ENCODE measurements around the gene MZF1. TPM values are rescaled to one million over a fixed set of nuclear protein-coding genes. Genes with fewer than 3 reads are reported as not detected.

Gene MZF1
- total and polyA plus RNA-seq, 2 donors (not counting 1 experiment from before 2014, with no cell fraction given), result 4.1 to 14.9 TPM

GRCh38 chr19:58560921-58561320, 12.2 kb downstream of the MZF1 start:
- H3K27ac ChIP-seq (ENCODE audit: insufficient read depth, low read length), result no peak overlapping the region
- TF ChIP-seq EZH2 (IDR thresholded peaks at IDR 0.05; ENCODE audit: low read length, missing control alignments), result no peak
- TF ChIP-seq, protein P1, sequence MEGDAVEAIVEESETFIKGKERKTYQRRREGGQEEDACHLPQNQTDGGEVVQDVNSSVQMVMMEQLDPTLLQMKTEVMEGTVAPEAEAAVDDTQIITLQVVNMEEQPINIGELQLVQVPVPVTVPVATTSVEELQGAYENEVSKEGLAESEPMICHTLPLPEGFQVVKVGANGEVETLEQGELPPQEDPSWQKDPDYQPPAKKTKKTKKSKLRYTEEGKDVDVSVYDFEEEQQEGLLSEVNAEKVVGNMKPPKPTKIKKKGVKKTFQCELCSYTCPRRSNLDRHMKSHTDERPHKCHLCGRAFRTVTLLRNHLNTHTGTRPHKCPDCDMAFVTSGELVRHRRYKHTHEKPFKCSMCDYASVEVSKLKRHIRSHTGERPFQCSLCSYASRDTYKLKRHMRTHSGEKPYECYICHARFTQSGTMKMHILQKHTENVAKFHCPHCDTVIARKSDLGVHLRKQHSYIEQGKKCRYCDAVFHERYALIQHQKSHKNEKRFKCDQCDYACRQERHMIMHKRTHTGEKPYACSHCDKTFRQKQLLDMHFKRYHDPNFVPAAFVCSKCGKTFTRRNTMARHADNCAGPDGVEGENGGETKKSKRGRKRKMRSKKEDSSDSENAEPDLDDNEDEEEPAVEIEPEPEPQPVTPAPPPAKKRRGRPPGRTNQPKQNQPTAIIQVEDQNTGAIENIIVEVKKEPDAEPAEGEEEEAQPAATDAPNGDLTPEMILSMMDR (conservative IDR thresholded peaks at IDR 0.05 in 1 of 2, IDR thresholded peaks at IDR 0.05 in 1 of 2; ENCODE audit: low read depth in 1 of 2, low read length in 2 of 2), result no peak

GRCh38 chr19:58560007-58560887, 12.9 kb downstream of the MZF1 start:
- Histone ChIP-seq H3K27me3 (ENCODE audit: control insufficient read depth, insufficient read depth, low read length) (no peaks in the 10 kb centered on the region), H4K20me1 (ENCODE audit: control insufficient read depth, extremely low read depth, insufficient read depth, low read length) (no peaks in the 10 kb centered on the region), H2AFZ (ENCODE audit: low read length) (no peak overlapping the region), H3K79me2 (ENCODE audit: control insufficient read depth, insufficient read depth, low read length) (peaks cover 26% of the 10 kb centered on the region), H3K9ac (ENCODE audit: insufficient read depth, low read length) (no peak overlapping the region), H3K4me1 (ENCODE audit: control insufficient read depth, extremely low read depth, insufficient read depth, low read length) (peaks cover 10% of the 10 kb centered on the region), H3K9me3 (ENCODE audit: control insufficient read depth, insufficient read depth, low read depth, low read length) (no peaks in the 10 kb centered on the region), H3K4me3 (replicated peaks in 1 of 4; ENCODE audit: control extremely low read depth in 1 of 4, insufficient read depth in 1 of 4, low read depth in 3 of 4, low read length in 4 of 4) (peak overlapping the region; percentile 79 to 89 (median 82)), H3K27ac (ENCODE audit: insufficient read depth, low read length) (peak overlapping the region; percentile 100), H3K4me2 (ENCODE audit: extremely low read depth, insufficient read depth, low read length) (peak overlapping the region; percentile 100), H3K36me3 (ENCODE audit: control insufficient read depth, insufficient read depth, low read length) (peaks cover 8% of the 10 kb centered on the region)
- no peak for DNase-seq (ENCODE audit: low read depth in 2 of 2)
- TF ChIP-seq, protein P1 (conservative IDR thresholded peaks at IDR 0.05 in 1 of 2, IDR thresholded peaks at IDR 0.05 in 1 of 2; ENCODE audit: low read depth in 1 of 2, low read length in 2 of 2), result no peak
- no peak for TF ChIP-seq EZH2 (IDR thresholded peaks at IDR 0.05; ENCODE audit: low read length, missing control alignments)

More at GRCh38 chr19:58560921-58561320, 12.2 kb downstream of the MZF1 start:
- H3K27me3 ChIP-seq (ENCODE audit: control insufficient read depth, insufficient read depth, low read length), result no peaks in the 10 kb centered on the region
- no peak overlapping the region for H3K4me2 ChIP-seq (ENCODE audit: extremely low read depth, insufficient read depth, low read length)
- no peak overlapping the region for H3K9ac ChIP-seq (ENCODE audit: insufficient read depth, low read length)
- H4K20me1 ChIP-seq (ENCODE audit: control insufficient read depth, extremely low read depth, insufficient read depth, low read length), result no peaks in the 10 kb centered on the region
- H3K36me3 ChIP-seq (ENCODE audit: control insufficient read depth, insufficient read depth, low read length), result peaks cover 6% of the 10 kb centered on the region
- H3K9me3 ChIP-seq (ENCODE audit: control insufficient read depth, insufficient read depth, low read depth, low read length), result no peaks in the 10 kb centered on the region
- no peak for DNase-seq (ENCODE audit: low read depth in 2 of 2)
- peaks cover 8% of the 10 kb centered on the region for H3K4me1 ChIP-seq (ENCODE audit: control insufficient read depth, extremely low read depth, insufficient read depth, low read length)
- peaks cover 22% of the 10 kb centered on the region for H3K79me2 ChIP-seq (ENCODE audit: control insufficient read depth, insufficient read depth, low read length)
- H2AFZ ChIP-seq (ENCODE audit: low read length), result no peak overlapping the region
- no peak overlapping the region for H3K4me3 ChIP-seq (replicated peaks in 1 of 4; ENCODE audit: control extremely low read depth in 1 of 4, insufficient read depth in 1 of 4, low read depth in 3 of 4, low read length in 4 of 4)

DNA sequence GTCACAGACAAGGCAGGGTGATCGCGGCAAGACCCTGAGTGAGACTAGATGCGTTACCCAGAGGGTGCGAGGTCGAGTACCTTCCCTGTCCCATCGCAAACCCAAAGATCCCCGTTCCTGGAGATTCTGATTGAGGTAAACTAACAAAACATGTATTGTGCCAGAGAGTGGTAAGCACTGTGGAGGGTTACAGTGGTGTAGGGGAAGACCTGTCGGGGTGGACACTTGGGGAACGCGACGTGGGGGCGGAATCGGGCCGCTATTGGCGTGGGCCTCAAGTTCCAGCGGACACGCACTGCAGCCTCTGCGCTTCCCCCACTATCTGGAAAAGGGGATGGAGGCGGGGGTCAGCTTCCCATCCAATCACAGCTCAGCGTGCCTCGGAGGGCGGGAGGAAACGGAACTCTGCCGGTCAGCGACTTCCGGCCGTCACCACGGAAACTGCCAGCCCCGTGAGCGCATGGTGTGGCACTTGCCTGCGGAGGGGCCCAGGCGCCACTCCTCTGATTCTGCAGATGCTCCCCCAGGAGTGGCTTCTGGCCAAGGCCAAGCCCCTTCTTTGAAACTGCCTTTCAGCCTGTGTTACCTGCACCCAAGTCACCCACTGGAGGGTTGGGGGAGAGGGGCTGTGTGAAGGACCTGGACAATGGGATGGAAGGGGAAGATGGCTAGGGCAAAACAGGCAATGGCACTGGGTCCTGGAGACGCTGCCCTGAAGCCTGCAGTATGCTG, 13.7 kb downstream of the MZF1 start:
- Histone ChIP-seq H4K20me1 (ENCODE audit: control insufficient read depth, extremely low read depth, insufficient read depth, low read length) (no peaks in the 10 kb centered on the region), H3K4me2 (ENCODE audit: extremely low read depth, insufficient read depth, low read length) (peak overlapping the region; percentile 100), H3K79me2 (ENCODE audit: control insufficient read depth, insufficient read depth, low read length) (peaks cover 29% of the 10 kb centered on the region), H3K27ac (ENCODE audit: insufficient read depth, low read length) (peak overlapping the region; percentile 100), H3K36me3 (ENCODE audit: control insufficient read depth, insufficient read depth, low read length) (peaks cover 8% of the 10 kb centered on the region), H2AFZ (ENCODE audit: low read length) (peak overlapping the region; percentile 73), H3K27me3 (ENCODE audit: control insufficient read depth, insufficient read depth, low read length) (no peaks in the 10 kb centered on the region), H3K9me3 (ENCODE audit: control insufficient read depth, insufficient read depth, low read depth, low read length) (no peaks in the 10 kb centered on the region), H3K4me3 (replicated peaks in 1 of 4; ENCODE audit: control extremely low read depth in 1 of 4, insufficient read depth in 1 of 4, low read depth in 3 of 4, low read length in 4 of 4) (peak overlapping the region; percentile 79 to 89 (median 82)), H3K9ac (ENCODE audit: insufficient read depth, low read length) (peak overlapping the region; percentile 100), H3K4me1 (ENCODE audit: control insufficient read depth, extremely low read depth, insufficient read depth, low read length) (peaks cover 12% of the 10 kb centered on the region)
- TF ChIP-seq, protein P1 (conservative IDR thresholded peaks at IDR 0.05 in 1 of 2, IDR thresholded peaks at IDR 0.05 in 1 of 2; ENCODE audit: low read depth in 1 of 2, low read length in 2 of 2), result no peak
- TF ChIP-seq EZH2 (IDR thresholded peaks at IDR 0.05; ENCODE audit: low read length, missing control alignments), result no peak
- peak; percentile 92 for DNase-seq (ENCODE audit: low read depth in 2 of 2)

Data from fibroblast of lung (primary cell).